SK-N-SH (cell line): ENCODE data around the gene GDAP2. TPM values are rescaled to one million over a fixed set of nuclear protein-coding genes. Genes with fewer than 3 reads are reported as not detected.
A peak's percentile ranks its signal among the peaks of the same experiment; 100 is the strongest.

ENCODE experiments used
- CTCF ChIA-PET: fragments of 300-600, 350-600 bp; formaldehyde crosslinking; extraction: SDS; loops from one replicate; lab custom pipeline; 2021; lab: Yijun Ruan, JAX
- POLR2A ChIA-PET: fragments of 350-600 bp; sonication (Branson Sonifier 250); formaldehyde crosslinking; extraction: SDS; loops from one replicate; lab custom pipeline; 2020; ENCODE audit warnings: antibody characterized with exemption, inconsistent platforms; lab: Yijun Ruan, JAX
- DNase-seq: peaks from one replicate; pipeline ENCODE4 v3.0.0; 2012
- H2AFZ ChIP-seq: fragments of 200-600 bp; sonication (generic); 2 replicates; pipeline ENCODE4 v1.8.1; 2016; ENCODE audit warnings: antibody characterized with exemption, mild to moderate bottlenecking, low read depth
- H3F3A ChIP-seq: fragments of 200-600 bp; sonication (generic); replicated peaks from 2 replicates; pipeline ENCODE3; 2016; ENCODE audit warnings: antibody characterized with exemption, mild to moderate bottlenecking; ENCODE audit not compliant: insufficient read depth
- H3K27ac ChIP-seq, 2 experiments: fragments of 200-500 bp in 1 of 2; fragments of 200-600 bp in 1 of 2; sonication (Bioruptor generic) in 1 of 2; sonication (generic), shearing (Covaris generic) in 1 of 2; 2 replicates each; pipeline versions ENCODE4 v1.5.1 to v1.6.1; 2014 to 2016; ENCODE audit warnings: low read depth in 2 of 2, inconsistent platforms in 1 of 2, low read length in 1 of 2, mild to moderate bottlenecking in 1 of 2, mixed read lengths in 1 of 2
- H3K27me3 ChIP-seq: fragments of 200-600 bp; sonication (generic), shearing (Covaris generic); 2 replicates; pipeline ENCODE4 v1.6.1; 2016; ENCODE audit warnings: mixed run types; ENCODE audit not compliant: insufficient read depth
- H3K36me3 ChIP-seq, 2 experiments: fragments of 200-500 bp in 1 of 2; fragments of 200-600 bp in 1 of 2; sonication (Bioruptor generic) in 1 of 2; sonication (generic) in 1 of 2; replicated peaks in 1 of 2; 2 replicates each; pipeline versions ENCODE3 to v1.5.1; 2014 to 2016; ENCODE audit warnings: low read length in 1 of 2, mild to moderate bottlenecking in 1 of 2; ENCODE audit not compliant: insufficient read depth in 2 of 2, control insufficient read depth in 1 of 2
- H3K4me1 ChIP-seq, 2 experiments: fragments of 200-500 bp in 1 of 2; fragments of 200-600 bp in 1 of 2; sonication (Bioruptor generic) in 1 of 2; sonication (generic), shearing (Covaris generic) in 1 of 2; 2 replicates each; pipeline versions ENCODE4 v1.5.1 to v1.6.1; 2014 to 2016; ENCODE audit warnings: low read depth in 1 of 2, low read length in 1 of 2, mixed run types in 1 of 2; ENCODE audit not compliant: insufficient read depth in 2 of 2, control insufficient read depth in 1 of 2
- H3K4me2 ChIP-seq: fragments of 200-600 bp; sonication (generic), shearing (Covaris generic); 2 replicates; pipeline ENCODE4 v1.6.1; 2017; ENCODE audit warnings: mixed run types
- H3K4me3 ChIP-seq, 2 experiments: fragments of 200-500 bp in 1 of 2; fragments of 200-600 bp in 1 of 2; sonication (Bioruptor generic) in 1 of 2; sonication (generic), shearing (Covaris generic) in 1 of 2; 2 replicates each; pipeline versions ENCODE4 v1.5.1 to v1.8.1; 2014 to 2016; ENCODE audit warnings: low read depth in 2 of 2, inconsistent platforms in 1 of 2, low read length in 1 of 2, mild to moderate bottlenecking in 1 of 2, mixed read lengths in 1 of 2, moderate library complexity in 1 of 2
- H3K79me2 ChIP-seq: fragments of 200-600 bp; sonication (generic); 2 replicates; pipeline ENCODE4 v1.8.1; 2017; ENCODE audit warnings: mild to moderate bottlenecking; ENCODE audit not compliant: insufficient read depth
- H3K9ac ChIP-seq: fragments of 200-600 bp; sonication (generic); 2 replicates; pipeline ENCODE4 v1.6.1; 2017; ENCODE audit warnings: mixed run types
- H3K9me2 ChIP-seq: fragments of 200-600 bp; sonication (generic); 2 replicates; pipeline ENCODE4 v1.6.1; 2017; ENCODE audit warnings: mixed run types
- H3K9me3 ChIP-seq: fragments of 200-600 bp; sonication (generic); 2 replicates; pipeline ENCODE4 v1.6.1; 2017; ENCODE audit warnings: mixed run types, mild to moderate bottlenecking, moderate library complexity
- H4K20me1 ChIP-seq: fragments of 200-600 bp; sonication (generic); 2 replicates; pipeline ENCODE4 v1.6.1; 2017; ENCODE audit warnings: mild to moderate bottlenecking, mixed run types; ENCODE audit not compliant: insufficient read depth
- CHD2 ChIP-seq: fragments of 150-350 bp; IDR thresholded peaks from 2 replicates; pipeline ENCODE4 v1.6.1; 2018; ENCODE audit warnings: low read length; ENCODE audit not compliant: partially characterized antibody
- ELF1 ChIP-seq: IDR thresholded peaks from 2 replicates; pipeline ENCODE4 v1.4.0; 2012
- EP300 ChIP-seq, 2 experiments: IDR thresholded peaks; 2 replicates each; pipeline versions ENCODE4 v1.4.0 to v1.6.1; 2012; ENCODE audit warnings: borderline replicate concordance in 1 of 2, low read depth in 1 of 2, low read length in 1 of 2
- FOXJ3 ChIP-seq: sonication (generic); formaldehyde crosslinking; IDR thresholded peaks from 2 replicates; pipeline ENCODE4 v1.5.1; 2020; ENCODE audit warnings: mild to moderate bottlenecking, missing genetic modification reagents
- GABPA ChIP-seq: IDR thresholded peaks from 2 replicates; pipeline ENCODE4 v1.4.0; 2012; ENCODE audit warnings: low read depth, mild to moderate bottlenecking
- JUND ChIP-seq: IDR thresholded peaks from 2 replicates; pipeline ENCODE4 v1.4.0; 2012
- MEF2A ChIP-seq: IDR thresholded peaks from 2 replicates; pipeline ENCODE4 v1.4.0; 2012; ENCODE audit warnings: low read depth, borderline replicate concordance
- MXI1 ChIP-seq: IDR thresholded peaks from 2 replicates; pipeline ENCODE4 v1.6.1; 2012; ENCODE audit warnings: mild to moderate bottlenecking, low read depth, low read length, improper control_type of control experiment
- NFIC ChIP-seq: IDR thresholded peaks from 2 replicates; pipeline ENCODE4 v1.4.0; 2012; ENCODE audit warnings: borderline replicate concordance
- NRF1 ChIP-seq: IDR thresholded peaks from 2 replicates; pipeline ENCODE4 v1.6.1; 2012; ENCODE audit warnings: low read depth, mild to moderate bottlenecking, low read length
- POLR2AphosphoS5 ChIP-seq: IDR thresholded peaks from 2 replicates; pipeline ENCODE4 v1.6.1; 2012; ENCODE audit warnings: low read depth, low read length
- RAD21 ChIP-seq: IDR thresholded peaks from 2 replicates; pipeline ENCODE4 v1.6.1; 2012; ENCODE audit warnings: mild to moderate bottlenecking, low read length
- RCOR1 ChIP-seq: fragments of 150-350 bp; IDR thresholded peaks from 2 replicates; pipeline ENCODE4 v1.6.1; 2017; ENCODE audit warnings: antibody characterized with exemption, low read length
- RFX5 ChIP-seq: IDR thresholded peaks from 2 replicates; pipeline ENCODE4 v1.6.1; 2012; ENCODE audit warnings: mild to moderate bottlenecking, improper control_type of control experiment, low read length
- RXRA ChIP-seq: IDR thresholded peaks from 2 replicates; pipeline ENCODE4 v1.4.0; 2012; ENCODE audit warnings: low read depth, mild to moderate bottlenecking, borderline replicate concordance
- SIN3A ChIP-seq: IDR thresholded peaks from 2 replicates; pipeline ENCODE4 v1.6.1; 2012; ENCODE audit warnings: low read depth, mild to moderate bottlenecking, low read length, moderate library complexity, borderline replicate concordance
- SMC3 ChIP-seq: IDR thresholded peaks from 2 replicates; pipeline ENCODE4 v1.6.1; 2012; ENCODE audit warnings: low read depth, low read length, improper control_type of control experiment
- TAF1 ChIP-seq: IDR thresholded peaks from 2 replicates; pipeline ENCODE4 v1.6.1; 2012; ENCODE audit warnings: low read depth, mild to moderate bottlenecking, low read length, moderate library complexity, borderline replicate concordance
- TCF12 ChIP-seq: IDR thresholded peaks from 2 replicates; pipeline ENCODE4 v1.4.0; 2012
- YY1 ChIP-seq: IDR thresholded peaks from 2 replicates; pipeline ENCODE4 v1.4.0; 2012; ENCODE audit warnings: low read depth, mild to moderate bottlenecking
- WGBS: methylation state at CpG from one replicate; pipeline ENCODE4 v1.1.6; 2017; ENCODE audit warnings: low lambda C conversion rate; 5-methylcytosine and 5-hydroxymethylcytosine counted together
- polyA plus RNA-seq, 3 experiments: library from polyadenylated mRNA; depleted of rRNA; stranded (reverse); fragments of >200 nt; gene quantifications; 2 replicates each; pipeline ENCODE4 v1.2.3, GENCODE V29; 2012
- TF ChIP-seq, protein P1 (sequence below): IDR thresholded peaks from 2 replicates; pipeline ENCODE4 v1.4.0; 2012; ENCODE audit warnings: low read depth, borderline replicate concordance
- TF ChIP-seq, protein P2 (sequence below): fragments of 150-350 bp; IDR thresholded peaks from 2 replicates; pipeline ENCODE4 v1.6.1; 2016; ENCODE audit warnings: mild to moderate bottlenecking, low read depth, low read length
- TF ChIP-seq, protein P3 (sequence below): fragments of 200-600 bp; sonication (generic); IDR thresholded peaks from 2 replicates; pipeline ENCODE4 v1.6.1; 2017; ENCODE audit warnings: antibody characterized with exemption, mild to moderate bottlenecking, moderate library complexity
- TF ChIP-seq, protein P4 (sequence below): IDR thresholded peaks from 2 replicates; pipeline ENCODE4; 2012
- TF ChIP-seq, protein P5 (sequence below): fragments of 150-350 bp; IDR thresholded peaks from 2 replicates; pipeline ENCODE4 v1.6.1; 2017; ENCODE audit warnings: antibody characterized with exemption, low read length, low read depth, borderline replicate concordance

Gene GDAP2, protein sequence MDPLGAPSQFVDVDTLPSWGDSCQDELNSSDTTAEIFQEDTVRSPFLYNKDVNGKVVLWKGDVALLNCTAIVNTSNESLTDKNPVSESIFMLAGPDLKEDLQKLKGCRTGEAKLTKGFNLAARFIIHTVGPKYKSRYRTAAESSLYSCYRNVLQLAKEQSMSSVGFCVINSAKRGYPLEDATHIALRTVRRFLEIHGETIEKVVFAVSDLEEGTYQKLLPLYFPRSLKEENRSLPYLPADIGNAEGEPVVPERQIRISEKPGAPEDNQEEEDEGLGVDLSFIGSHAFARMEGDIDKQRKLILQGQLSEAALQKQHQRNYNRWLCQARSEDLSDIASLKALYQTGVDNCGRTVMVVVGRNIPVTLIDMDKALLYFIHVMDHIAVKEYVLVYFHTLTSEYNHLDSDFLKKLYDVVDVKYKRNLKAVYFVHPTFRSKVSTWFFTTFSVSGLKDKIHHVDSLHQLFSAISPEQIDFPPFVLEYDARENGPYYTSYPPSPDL
- 5.6 and 8.7 TPM in 2 replicates for polyA plus RNA-seq (2012; rRNA removed)
- polyA plus RNA-seq (2012; cell fraction: cytosol; rRNA removed): 9.8 and 10.2 TPM in 2 replicates
- polyA plus RNA-seq (2012; cell fraction: nucleus; rRNA removed): 2.1 and 6.5 TPM in 2 replicates

DNA sequence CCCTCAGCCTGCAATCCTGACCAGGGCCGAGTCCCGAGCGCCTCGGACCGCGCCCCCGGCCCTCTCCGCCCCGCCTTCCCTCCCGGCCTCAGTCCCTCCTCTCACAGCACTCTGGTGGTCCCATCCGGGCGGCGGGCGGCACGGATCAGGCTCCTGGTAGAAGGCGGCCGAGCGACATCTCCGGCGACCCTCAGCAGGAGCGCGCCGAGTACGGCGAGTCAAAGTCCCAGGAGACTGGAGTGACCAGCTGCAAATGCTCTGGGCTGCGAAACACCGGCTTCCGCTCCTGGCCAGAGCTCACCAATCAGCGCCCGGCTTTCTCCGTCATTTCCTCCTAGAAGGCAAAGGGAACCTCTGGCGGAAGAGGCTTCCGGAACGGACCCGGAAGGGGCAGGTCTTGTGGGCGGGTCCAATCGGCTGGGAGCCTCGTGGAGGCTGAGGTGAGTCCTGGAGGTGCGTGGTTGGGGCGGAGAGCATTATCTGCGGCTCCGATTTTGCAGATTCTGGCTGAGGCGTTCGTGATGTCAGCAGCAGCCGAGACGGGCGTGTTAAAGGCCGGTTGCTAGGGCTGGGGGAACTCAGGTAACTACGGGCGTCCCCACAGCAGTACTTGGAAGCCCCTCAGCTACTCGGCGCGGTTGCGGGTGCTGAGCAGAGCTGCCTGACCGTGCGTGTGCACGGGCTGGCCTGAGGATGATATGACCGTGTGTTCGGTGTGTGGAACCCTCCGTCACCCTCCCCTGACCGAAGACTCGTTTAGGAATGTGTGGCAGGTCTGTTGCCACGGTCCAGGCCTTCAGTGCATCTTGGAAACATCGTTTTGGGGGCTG is at the start of gene GDAP2, which contains the start of gene WDR3:
GDAP2 (minus strand) TSS at position 279 of the 830 bp plus-strand sequence. CDS start 9,264 bp downstream, outside the sequence.
WDR3 (plus strand) TSS at position 397 of the 830 bp plus-strand sequence. CDS start 3,581 bp downstream, outside the sequence.
- H2AFZ ChIP-seq: peak within 1 kb of the TSS; percentile 71
- ChIA-PET POLR2A (interaction anchor here (0.8 to 1.0 kb wide), 3 partner anchors 11 to 34 kb away, joined by 3 to 5 read pairs (median 4); no protein-coding TSS in a partner anchor), CTCF (interaction anchor here (0.7 to 1.8 kb wide), 5 partner anchors 9 to 133 kb away, joined by 3 to 11 read pairs (median 4); no protein-coding TSS in a partner anchor)
- H3K27ac ChIP-seq: peak within 1 kb of the TSS; percentile 65 to 85
- no peaks in the 10 kb centered on the region for H3K9me2 ChIP-seq
- H4K20me1 ChIP-seq: peaks cover 39% of the 10 kb centered on the region
- H3K27me3 ChIP-seq: no peaks in the 10 kb centered on the region
- peaks cover 94% of the 10 kb centered on the region for H3K79me2 ChIP-seq
- peak within 1 kb of the TSS; percentile 84 for H3K4me2 ChIP-seq
- no peaks in the 10 kb centered on the region for H3K9me3 ChIP-seq
- peak; percentile 91 for DNase-seq
- under 1% methylated on average over 23 of the region's 64 CpGs for WGBS
- peaks cover 15 to 18% of the 10 kb centered on the region in 2 experiments for H3K36me3 ChIP-seq
- H3F3A ChIP-seq: peaks cover 9% of the 10 kb centered on the region
- peaks cover 14 to 16% of the 10 kb centered on the region in 2 experiments; a peak in 3 of 4 replicates for H3K4me1 ChIP-seq
- H3K4me3 ChIP-seq: peak within 1 kb of the TSS; percentile 88 to 100
- H3K9ac ChIP-seq: peak within 1 kb of the TSS; percentile 75
- TF ChIP-seq TAF1 (peak; percentile 65), GABPA (peak; percentile 93), RAD21 (no peak), SMC3 (no peak), MXI1 (peak; percentile 93), RXRA (no peak), POLR2AphosphoS5 (peak; percentile 92), EP300 (IDR thresholded peaks at IDR 0.05; ENCODE audit: borderline replicate concordance in 1 of 2, low read depth in 1 of 2, low read length in 1 of 2) (no peak), RFX5 (no peak), YY1 (no peak; the same call in 1 of the 2 replicates), NRF1 (no peak), TCF12 (no peak), JUND (no peak), RCOR1 (no peak), CHD2 (peak; percentile 53), SIN3A (peak; percentile 83; the same call in 1 of the 2 replicates), NFIC (no peak), FOXJ3 (CRISPR knock-in tag) (no peak), MEF2A (no peak), ELF1 (peak; percentile 92)
- TF ChIP-seq, protein P1, sequence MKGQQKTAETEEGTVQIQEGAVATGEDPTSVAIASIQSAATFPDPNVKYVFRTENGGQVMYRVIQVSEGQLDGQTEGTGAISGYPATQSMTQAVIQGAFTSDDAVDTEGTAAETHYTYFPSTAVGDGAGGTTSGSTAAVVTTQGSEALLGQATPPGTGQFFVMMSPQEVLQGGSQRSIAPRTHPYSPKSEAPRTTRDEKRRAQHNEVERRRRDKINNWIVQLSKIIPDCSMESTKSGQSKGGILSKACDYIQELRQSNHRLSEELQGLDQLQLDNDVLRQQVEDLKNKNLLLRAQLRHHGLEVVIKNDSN: no peak
- TF ChIP-seq, protein P2, sequence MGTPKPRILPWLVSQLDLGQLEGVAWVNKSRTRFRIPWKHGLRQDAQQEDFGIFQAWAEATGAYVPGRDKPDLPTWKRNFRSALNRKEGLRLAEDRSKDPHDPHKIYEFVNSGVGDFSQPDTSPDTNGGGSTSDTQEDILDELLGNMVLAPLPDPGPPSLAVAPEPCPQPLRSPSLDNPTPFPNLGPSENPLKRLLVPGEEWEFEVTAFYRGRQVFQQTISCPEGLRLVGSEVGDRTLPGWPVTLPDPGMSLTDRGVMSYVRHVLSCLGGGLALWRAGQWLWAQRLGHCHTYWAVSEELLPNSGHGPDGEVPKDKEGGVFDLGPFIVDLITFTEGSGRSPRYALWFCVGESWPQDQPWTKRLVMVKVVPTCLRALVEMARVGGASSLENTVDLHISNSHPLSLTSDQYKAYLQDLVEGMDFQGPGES: no peak
- TF ChIP-seq, protein P3, sequence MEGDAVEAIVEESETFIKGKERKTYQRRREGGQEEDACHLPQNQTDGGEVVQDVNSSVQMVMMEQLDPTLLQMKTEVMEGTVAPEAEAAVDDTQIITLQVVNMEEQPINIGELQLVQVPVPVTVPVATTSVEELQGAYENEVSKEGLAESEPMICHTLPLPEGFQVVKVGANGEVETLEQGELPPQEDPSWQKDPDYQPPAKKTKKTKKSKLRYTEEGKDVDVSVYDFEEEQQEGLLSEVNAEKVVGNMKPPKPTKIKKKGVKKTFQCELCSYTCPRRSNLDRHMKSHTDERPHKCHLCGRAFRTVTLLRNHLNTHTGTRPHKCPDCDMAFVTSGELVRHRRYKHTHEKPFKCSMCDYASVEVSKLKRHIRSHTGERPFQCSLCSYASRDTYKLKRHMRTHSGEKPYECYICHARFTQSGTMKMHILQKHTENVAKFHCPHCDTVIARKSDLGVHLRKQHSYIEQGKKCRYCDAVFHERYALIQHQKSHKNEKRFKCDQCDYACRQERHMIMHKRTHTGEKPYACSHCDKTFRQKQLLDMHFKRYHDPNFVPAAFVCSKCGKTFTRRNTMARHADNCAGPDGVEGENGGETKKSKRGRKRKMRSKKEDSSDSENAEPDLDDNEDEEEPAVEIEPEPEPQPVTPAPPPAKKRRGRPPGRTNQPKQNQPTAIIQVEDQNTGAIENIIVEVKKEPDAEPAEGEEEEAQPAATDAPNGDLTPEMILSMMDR: no peak
- TF ChIP-seq, protein P4, sequence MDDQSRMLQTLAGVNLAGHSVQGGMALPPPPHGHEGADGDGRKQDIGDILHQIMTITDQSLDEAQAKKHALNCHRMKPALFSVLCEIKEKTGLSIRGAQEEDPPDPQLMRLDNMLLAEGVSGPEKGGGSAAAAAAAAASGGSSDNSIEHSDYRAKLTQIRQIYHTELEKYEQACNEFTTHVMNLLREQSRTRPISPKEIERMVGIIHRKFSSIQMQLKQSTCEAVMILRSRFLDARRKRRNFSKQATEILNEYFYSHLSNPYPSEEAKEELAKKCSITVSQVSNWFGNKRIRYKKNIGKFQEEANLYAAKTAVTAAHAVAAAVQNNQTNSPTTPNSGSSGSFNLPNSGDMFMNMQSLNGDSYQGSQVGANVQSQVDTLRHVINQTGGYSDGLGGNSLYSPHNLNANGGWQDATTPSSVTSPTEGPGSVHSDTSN: no peak
- TF ChIP-seq, protein P5, sequence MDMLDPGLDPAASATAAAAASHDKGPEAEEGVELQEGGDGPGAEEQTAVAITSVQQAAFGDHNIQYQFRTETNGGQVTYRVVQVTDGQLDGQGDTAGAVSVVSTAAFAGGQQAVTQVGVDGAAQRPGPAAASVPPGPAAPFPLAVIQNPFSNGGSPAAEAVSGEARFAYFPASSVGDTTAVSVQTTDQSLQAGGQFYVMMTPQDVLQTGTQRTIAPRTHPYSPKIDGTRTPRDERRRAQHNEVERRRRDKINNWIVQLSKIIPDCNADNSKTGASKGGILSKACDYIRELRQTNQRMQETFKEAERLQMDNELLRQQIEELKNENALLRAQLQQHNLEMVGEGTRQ: no peak
